GM19035 (cell line): ENCODE results near the gene NCAPD3.

Experiments used
- ATAC-seq: cut with Tn5 transposase; IDR thresholded peaks from one replicate; pipeline ENCODE4 v1.9.1; 2021; ENCODE audit not compliant: unreplicated experiment

Gene NCAPD3

GRCh38 chr11:134159652-134160051 lies 64.1 kb downstream of the NCAPD3 start:
- ATAC-seq: no peak

GRCh38 chr11:134158023-134158422 lies 65.7 kb downstream of the NCAPD3 start:
- no peak for ATAC-seq

GRCh38 chr11:134157451-134157850 lies 66.3 kb downstream of the NCAPD3 start:
- no peak for ATAC-seq

- ATAC-seq: no peak
Measured at GRCh38 chr11:134155946-134156865, 67.6 kb downstream of the NCAPD3 start.

GRCh38 chr11:134155456-134155855 lies 68.3 kb downstream of the NCAPD3 start:
- no peak for ATAC-seq

- no peak for ATAC-seq
Measured at GRCh38 chr11:134154441-134154840, 69.3 kb downstream of the NCAPD3 start.

- ATAC-seq: no peak
Measured at GRCh38 chr11:134153147-134153905, 70.4 kb downstream of the NCAPD3 start.

- ATAC-seq: no peak
Measured at GRCh38 chr11:134152696-134153095, 71.1 kb downstream of the NCAPD3 start.

- no peak for ATAC-seq
Measured at GRCh38 chr11:134151083-134151747, 72.6 kb downstream of the NCAPD3 start.

- ATAC-seq: no peak
Measured at GRCh38 chr11:134150195-134150903, 73.4 kb downstream of the NCAPD3 start.

- ATAC-seq: no peak
Measured at GRCh38 chr11:134149371-134149770, 74.4 kb downstream of the NCAPD3 start.

GRCh38 chr11:134146598-134146997 lies 77.2 kb downstream of the NCAPD3 start:
- no peak for ATAC-seq

- no peak for ATAC-seq
Measured at GRCh38 chr11:134145715-134146114, 78.1 kb downstream of the NCAPD3 start.

GRCh38 chr11:134144744-134145143 lies 79.0 kb downstream of the NCAPD3 start:
- no peak for ATAC-seq

GRCh38 chr11:134143801-134144200 lies 80.0 kb downstream of the NCAPD3 start:
- ATAC-seq: no peak

- ATAC-seq: no peak
Measured at GRCh38 chr11:134142536-134142935, 81.2 kb downstream of the NCAPD3 start.

- ATAC-seq: no peak
Measured at GRCh38 chr11:134140961-134141490, 82.7 kb downstream of the NCAPD3 start.

GRCh38 chr11:134139873-134140331 lies 83.9 kb downstream of the NCAPD3 start:
- ATAC-seq: no peak

- ATAC-seq: no peak
Measured at GRCh38 chr11:134139303-134139872, 84.4 kb downstream of the NCAPD3 start.

- ATAC-seq: no peak
Measured at GRCh38 chr11:134138376-134138775, 85.4 kb downstream of the NCAPD3 start.
